ENCODE measurements around the gene MYO3A.

Gene MYO3A

GRCh38 chr10:26157734-26158133 is 223.7 kb downstream of the MYO3A start:
- H3K79me2 ChIP-seq, result no peaks in the 10 kb centered on the region
- no peak overlapping the region for H3K4me3 ChIP-seq (ENCODE audit: low read depth, low read length)
- TF ChIP-seq, protein P1, sequence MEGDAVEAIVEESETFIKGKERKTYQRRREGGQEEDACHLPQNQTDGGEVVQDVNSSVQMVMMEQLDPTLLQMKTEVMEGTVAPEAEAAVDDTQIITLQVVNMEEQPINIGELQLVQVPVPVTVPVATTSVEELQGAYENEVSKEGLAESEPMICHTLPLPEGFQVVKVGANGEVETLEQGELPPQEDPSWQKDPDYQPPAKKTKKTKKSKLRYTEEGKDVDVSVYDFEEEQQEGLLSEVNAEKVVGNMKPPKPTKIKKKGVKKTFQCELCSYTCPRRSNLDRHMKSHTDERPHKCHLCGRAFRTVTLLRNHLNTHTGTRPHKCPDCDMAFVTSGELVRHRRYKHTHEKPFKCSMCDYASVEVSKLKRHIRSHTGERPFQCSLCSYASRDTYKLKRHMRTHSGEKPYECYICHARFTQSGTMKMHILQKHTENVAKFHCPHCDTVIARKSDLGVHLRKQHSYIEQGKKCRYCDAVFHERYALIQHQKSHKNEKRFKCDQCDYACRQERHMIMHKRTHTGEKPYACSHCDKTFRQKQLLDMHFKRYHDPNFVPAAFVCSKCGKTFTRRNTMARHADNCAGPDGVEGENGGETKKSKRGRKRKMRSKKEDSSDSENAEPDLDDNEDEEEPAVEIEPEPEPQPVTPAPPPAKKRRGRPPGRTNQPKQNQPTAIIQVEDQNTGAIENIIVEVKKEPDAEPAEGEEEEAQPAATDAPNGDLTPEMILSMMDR (IDR thresholded peaks at IDR 0.05), result no peak
- no peak overlapping the region for H3K27ac ChIP-seq
- H2AFZ ChIP-seq, result no peak overlapping the region
- H3K36me3 ChIP-seq (ENCODE audit: control insufficient read depth, insufficient read depth, low read length), result no peaks in the 10 kb centered on the region
- H3K9me3 ChIP-seq (ENCODE audit: control insufficient read depth, low read length), result no peaks in the 10 kb centered on the region
- no peak overlapping the region for H3K9ac ChIP-seq
- no peaks in the 10 kb centered on the region for H3K4me1 ChIP-seq
- H3K27me3 ChIP-seq (ENCODE audit: control insufficient read depth, insufficient read depth, low read length), result no peaks in the 10 kb centered on the region
- H3K4me2 ChIP-seq (ENCODE audit: low read length), result no peak overlapping the region

- TF ChIP-seq, protein P1 (IDR thresholded peaks at IDR 0.05), result no peak
- Histone ChIP-seq H3K27ac (no peak overlapping the region), H3K4me2 (ENCODE audit: low read length) (no peak overlapping the region)
Measured at GRCh38 chr10:26169466-26169865, 235.4 kb downstream of the MYO3A start.

GRCh38 chr10:26172131-26172530 is 238.1 kb downstream of the MYO3A start:
- H3K27ac ChIP-seq, result no peak overlapping the region
- no peaks in the 10 kb centered on the region for H3K27me3 ChIP-seq (ENCODE audit: control insufficient read depth, insufficient read depth, low read length)
- H3K9ac ChIP-seq, result no peak overlapping the region
- no peak overlapping the region for H3K4me3 ChIP-seq (ENCODE audit: low read depth, low read length)
- no peaks in the 10 kb centered on the region for H3K36me3 ChIP-seq (ENCODE audit: control insufficient read depth, insufficient read depth, low read length)
- no peaks in the 10 kb centered on the region for H3K4me1 ChIP-seq
- no peaks in the 10 kb centered on the region for H3K79me2 ChIP-seq
- H3K9me3 ChIP-seq (ENCODE audit: control insufficient read depth, low read length), result no peaks in the 10 kb centered on the region
- H3K4me2 ChIP-seq (ENCODE audit: low read length), result no peak overlapping the region
- no peak overlapping the region for H2AFZ ChIP-seq
- TF ChIP-seq, protein P1 (IDR thresholded peaks at IDR 0.05), result no peak

More at GRCh38 chr10:26169466-26169865, 235.4 kb downstream of the MYO3A start:
- H3K36me3 ChIP-seq (ENCODE audit: control insufficient read depth, insufficient read depth, low read length), result no peaks in the 10 kb centered on the region
- H2AFZ ChIP-seq, result no peak overlapping the region
- no peaks in the 10 kb centered on the region for H3K79me2 ChIP-seq
- no peaks in the 10 kb centered on the region for H3K27me3 ChIP-seq (ENCODE audit: control insufficient read depth, insufficient read depth, low read length)
- H3K9me3 ChIP-seq (ENCODE audit: control insufficient read depth, low read length), result no peaks in the 10 kb centered on the region
- no peak overlapping the region for H3K4me3 ChIP-seq (ENCODE audit: low read depth, low read length)
- no peaks in the 10 kb centered on the region for H3K4me1 ChIP-seq
- no peak overlapping the region for H3K9ac ChIP-seq

DNA sequence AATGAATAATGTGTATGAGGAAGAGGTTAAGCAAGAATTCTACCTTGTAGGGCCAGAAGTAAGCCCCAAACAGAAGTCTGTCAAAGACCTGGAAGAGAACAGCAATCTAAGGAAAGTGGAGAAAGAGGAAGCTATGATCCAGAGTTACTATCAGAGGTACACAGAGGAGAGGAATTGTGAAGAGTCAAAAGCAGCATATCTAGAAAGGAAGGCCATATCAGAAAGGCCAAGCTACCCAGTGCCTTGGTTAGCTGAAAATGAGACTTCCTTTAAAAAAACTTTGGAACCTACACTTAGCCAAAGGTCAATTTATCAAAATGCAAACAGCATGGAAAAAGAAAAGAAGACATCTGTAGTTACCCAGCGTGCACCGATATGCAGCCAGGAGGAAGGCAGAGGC is 239.8 kb downstream of the MYO3A start:
- no peak overlapping the region for H3K27ac ChIP-seq

DNA sequence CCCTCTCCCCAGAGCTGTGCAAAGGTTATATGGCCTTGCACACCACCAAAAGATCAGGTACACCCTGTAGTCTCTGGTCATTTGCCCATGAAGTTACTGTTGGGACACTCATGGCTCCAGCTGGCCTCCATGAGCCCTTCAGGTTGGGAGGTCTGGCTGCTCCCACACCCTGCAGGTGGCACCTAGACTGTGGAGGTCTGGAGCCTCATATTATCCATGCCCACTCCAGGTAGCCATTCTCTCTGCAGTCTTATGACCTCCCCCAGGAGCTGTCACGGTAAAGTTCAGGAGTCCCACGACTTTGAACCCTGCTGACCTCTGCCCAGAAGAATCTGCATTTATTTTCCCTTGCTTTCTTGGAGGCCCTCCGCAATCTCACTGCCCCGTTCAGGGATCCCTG is 243.3 kb downstream of the MYO3A start:
- Histone ChIP-seq H3K9me3 (ENCODE audit: control insufficient read depth, low read length) (no peaks in the 10 kb centered on the region), H3K27me3 (ENCODE audit: control insufficient read depth, insufficient read depth, low read length) (no peaks in the 10 kb centered on the region), H3K79me2 (no peaks in the 10 kb centered on the region), H3K27ac (no peak overlapping the region), H3K4me3 (ENCODE audit: low read depth, low read length) (no peak overlapping the region), H2AFZ (no peak overlapping the region), H3K4me1 (no peaks in the 10 kb centered on the region), H3K36me3 (ENCODE audit: control insufficient read depth, insufficient read depth, low read length) (no peaks in the 10 kb centered on the region), H3K9ac (no peak overlapping the region), H3K4me2 (ENCODE audit: low read length) (no peak overlapping the region)
- TF ChIP-seq, protein P1 (IDR thresholded peaks at IDR 0.05), result no peak

More for the DNA sequence above, 239.8 kb downstream of the MYO3A start:
- Histone ChIP-seq H3K79me2 (no peaks in the 10 kb centered on the region), H3K36me3 (ENCODE audit: control insufficient read depth, insufficient read depth, low read length) (no peaks in the 10 kb centered on the region), H3K9me3 (ENCODE audit: control insufficient read depth, low read length) (no peaks in the 10 kb centered on the region), H3K4me1 (no peaks in the 10 kb centered on the region), H3K9ac (no peak overlapping the region), H3K4me2 (ENCODE audit: low read length) (no peak overlapping the region), H3K4me3 (ENCODE audit: low read depth, low read length) (no peak overlapping the region), H2AFZ (no peak overlapping the region), H3K27me3 (ENCODE audit: control insufficient read depth, insufficient read depth, low read length) (no peaks in the 10 kb centered on the region)
- TF ChIP-seq, protein P1 (IDR thresholded peaks at IDR 0.05), result no peak

Data from parathyroid adenoma (tissue), 2 donors.